ENCODE results near the gene CACNA2D1.

Gene CACNA2D1

GRCh38 chr7:82211333-82211732, 232.2 kb downstream of the CACNA2D1 start:
- TF ChIP-seq REST (IDR thresholded peaks at IDR 0.05; ENCODE audit: insufficient read depth in 1 of 2, low read depth in 2 of 2, low read length in 2 of 2) (no peak), TAF1 (IDR thresholded peaks at IDR 0.05; ENCODE audit: borderline replicate concordance, insufficient read depth, low read length) (no peak), POLR2AphosphoS5 (IDR thresholded peaks at IDR 0.05; ENCODE audit: low read depth, low read length) (no peak), FOXP2 (optimal IDR thresholded peaks at IDR 0.05; ENCODE audit: borderline replicate concordance, extremely low read depth, extremely low read length, insufficient read depth) (no peak), SIN3A (IDR thresholded peaks at IDR 0.05; ENCODE audit: borderline replicate concordance, insufficient read depth, low read length) (no peak)

- TF ChIP-seq REST (IDR thresholded peaks at IDR 0.05; ENCODE audit: insufficient read depth in 1 of 2, low read depth in 2 of 2, low read length in 2 of 2) (no peak), FOXP2 (optimal IDR thresholded peaks at IDR 0.05; ENCODE audit: borderline replicate concordance, extremely low read depth, extremely low read length, insufficient read depth) (no peak), TAF1 (IDR thresholded peaks at IDR 0.05; ENCODE audit: borderline replicate concordance, insufficient read depth, low read length) (no peak), SIN3A (IDR thresholded peaks at IDR 0.05; ENCODE audit: borderline replicate concordance, insufficient read depth, low read length) (no peak), POLR2AphosphoS5 (IDR thresholded peaks at IDR 0.05; ENCODE audit: low read depth, low read length) (no peak)
Observed at GRCh38 chr7:82210416-82211184, 233.0 kb downstream of the CACNA2D1 start.

- TF ChIP-seq REST (IDR thresholded peaks at IDR 0.05; ENCODE audit: insufficient read depth in 1 of 2, low read depth in 2 of 2, low read length in 2 of 2), result no peak
- TF ChIP-seq SIN3A (IDR thresholded peaks at IDR 0.05; ENCODE audit: borderline replicate concordance, insufficient read depth, low read length), result no peak
Observed at GRCh38 chr7:82209179-82209747, 234.3 kb downstream of the CACNA2D1 start.

- TF ChIP-seq FOXP2 (optimal IDR thresholded peaks at IDR 0.05; ENCODE audit: borderline replicate concordance, extremely low read depth, extremely low read length, insufficient read depth) (no peak), REST (IDR thresholded peaks at IDR 0.05; ENCODE audit: insufficient read depth in 1 of 2, low read depth in 2 of 2, low read length in 2 of 2) (no peak), POLR2AphosphoS5 (IDR thresholded peaks at IDR 0.05; ENCODE audit: low read depth, low read length) (no peak)
Observed at GRCh38 chr7:82204694-82205093, 238.9 kb downstream of the CACNA2D1 start.

- TF ChIP-seq FOXP2 (optimal IDR thresholded peaks at IDR 0.05; ENCODE audit: borderline replicate concordance, extremely low read depth, extremely low read length, insufficient read depth), result no peak
Observed at GRCh38 chr7:82202965-82203364, 240.6 kb downstream of the CACNA2D1 start.
